HCEC 1CT (cell line): ENCODE data around the gene GTF2H2.
"Not testable (repeated sequence)": the region's sequence is repeated elsewhere in the genome, so short reads cannot be mapped to it uniquely, and the experiment has no call there.

Experiments
- DNase-seq: peaks from one replicate; pipeline ENCODE4 v3.0.0-alpha.2; 2017

GTF2H2 gene

DNA sequence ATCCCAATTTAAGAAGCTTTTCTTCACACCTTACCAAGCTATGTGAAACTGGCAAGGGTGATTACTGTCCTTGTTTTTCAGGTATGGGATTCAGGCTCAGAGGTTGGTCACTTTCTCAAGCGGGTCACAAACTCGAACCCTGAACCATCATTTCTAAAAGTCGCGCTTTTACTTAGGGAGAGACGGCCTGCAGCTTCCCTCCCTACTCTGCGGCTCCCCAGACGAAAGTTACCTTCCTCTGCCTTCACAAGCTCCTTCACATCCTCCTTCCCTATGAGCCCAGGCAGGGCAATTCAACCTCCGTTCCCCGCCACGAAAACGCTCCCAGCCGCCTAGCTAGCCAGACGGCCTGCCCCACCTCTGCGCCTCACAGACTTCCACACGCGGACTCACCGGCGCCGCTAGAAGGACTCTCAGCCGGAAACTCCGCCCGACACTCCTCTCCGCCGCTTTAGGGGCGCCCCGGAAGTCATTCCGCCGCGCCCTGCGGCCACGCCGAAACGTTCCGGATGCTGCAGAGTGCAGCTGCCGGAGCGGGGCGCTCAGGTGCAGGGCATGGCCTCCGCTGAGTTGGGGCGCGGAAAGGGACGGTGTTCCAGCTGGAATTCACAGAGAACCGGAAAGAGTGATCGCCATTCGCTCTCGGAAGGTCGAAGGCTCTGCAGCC, at the start of gene GTF2H2:
TSS of gene GTF2H2 (minus strand) at position 415 of the 667 bp plus-strand sequence. CDS start 4,913 bp downstream, outside the sequence.
- DNase-seq, result not testable (repeated sequence)

DNA sequence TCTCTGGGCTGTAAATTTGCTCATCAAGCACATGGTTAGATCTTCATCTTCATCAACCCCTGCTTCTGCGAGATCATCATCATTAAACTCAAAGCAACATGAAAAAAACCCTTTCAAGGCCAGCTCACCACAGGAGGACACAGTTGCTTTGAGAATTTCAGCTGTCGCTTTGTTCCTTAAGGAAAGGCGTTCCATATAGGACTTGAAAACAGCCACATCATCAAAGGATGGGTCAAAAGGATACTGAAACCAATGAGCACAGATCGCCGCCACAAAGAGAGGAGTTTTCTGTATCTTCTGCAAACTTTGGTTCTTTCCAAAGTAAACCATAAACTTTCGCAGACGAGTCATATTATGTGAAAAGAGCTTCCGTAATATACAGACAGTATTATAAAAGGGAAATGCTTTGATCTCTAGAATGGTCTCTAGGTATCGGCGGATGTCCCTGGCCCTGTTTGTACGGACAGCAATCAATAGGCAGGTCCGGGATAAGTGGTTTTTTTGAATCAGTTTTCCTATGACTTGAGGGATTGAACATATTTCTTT, 42.3 kb upstream of the GTF2H2 start:
- DNase-seq, result not testable (repeated sequence)

DNA sequence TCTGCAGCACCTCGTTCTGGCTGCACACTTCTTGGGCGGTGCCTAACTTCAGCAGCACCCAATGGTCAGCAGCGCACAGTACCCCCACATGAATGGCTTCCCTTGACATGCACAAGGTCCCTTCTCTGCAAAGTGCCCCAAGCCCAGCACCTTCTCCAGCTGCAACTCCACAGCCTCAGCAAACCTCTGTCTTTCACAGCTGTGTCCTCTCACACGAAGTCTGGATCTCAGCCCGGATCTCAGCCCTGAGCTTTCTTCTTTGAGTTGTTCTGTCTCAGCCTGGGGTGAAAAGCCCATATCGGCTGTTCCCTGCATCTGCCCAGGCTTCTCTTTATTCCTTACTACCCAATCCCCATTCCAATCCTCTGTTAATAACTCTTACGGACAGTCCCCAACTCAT, 32.5 kb upstream of the GTF2H2 start:
- not testable (repeated sequence) for DNase-seq

DNA sequence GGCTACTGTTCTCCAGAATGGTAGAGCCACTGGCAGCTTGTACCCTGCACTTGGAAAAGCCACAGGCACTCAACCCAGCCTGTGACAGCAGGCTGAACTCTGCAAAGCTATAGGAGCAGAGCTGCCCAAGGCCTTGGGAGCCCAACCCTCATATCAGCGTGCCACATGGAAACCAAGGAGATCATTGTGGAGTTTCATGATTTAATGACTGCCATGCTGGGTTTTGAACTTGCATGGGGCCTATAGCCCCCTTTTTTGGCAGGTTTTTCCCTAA, 30.4 kb upstream of the GTF2H2 start:
- DNase-seq, result not testable (repeated sequence)

DNA sequence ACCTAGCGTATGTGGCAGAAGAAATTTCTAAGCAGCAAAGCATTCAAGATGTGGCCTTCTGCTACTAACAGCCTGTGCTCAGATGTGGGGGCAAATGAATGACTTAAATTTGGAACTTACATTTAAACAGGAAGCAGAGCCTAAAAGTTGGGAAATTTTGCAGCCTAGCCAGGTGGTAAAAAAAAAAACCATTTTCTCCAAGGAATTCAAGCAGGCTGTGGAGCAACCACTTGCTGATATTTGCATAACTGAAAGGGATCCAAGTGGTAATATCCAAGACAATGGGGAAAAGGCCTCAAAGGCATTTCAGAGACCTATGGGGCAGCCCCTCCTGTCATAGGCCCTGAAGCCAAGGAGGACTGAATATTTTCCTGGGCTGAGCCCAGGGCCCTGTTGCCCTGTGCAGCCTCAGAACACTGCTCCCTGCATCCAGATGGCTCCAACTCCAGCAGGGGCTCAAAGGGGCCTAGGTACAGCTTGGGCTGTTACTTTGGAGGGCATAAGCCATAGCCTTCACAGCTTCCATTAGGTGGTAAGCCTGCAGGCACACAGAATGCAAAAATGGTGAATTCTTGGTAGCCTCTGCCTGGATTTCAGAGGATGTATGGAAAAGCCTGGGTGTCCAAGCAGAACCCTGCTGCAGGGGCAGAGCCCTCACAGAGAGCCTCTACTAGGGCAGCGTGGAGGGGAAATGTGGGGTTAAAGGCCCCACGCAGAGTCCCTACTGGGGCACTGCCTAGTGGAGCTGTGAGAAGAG, 29.9 kb upstream of the GTF2H2 start:
- DNase-seq, result not testable (repeated sequence)

DNA sequence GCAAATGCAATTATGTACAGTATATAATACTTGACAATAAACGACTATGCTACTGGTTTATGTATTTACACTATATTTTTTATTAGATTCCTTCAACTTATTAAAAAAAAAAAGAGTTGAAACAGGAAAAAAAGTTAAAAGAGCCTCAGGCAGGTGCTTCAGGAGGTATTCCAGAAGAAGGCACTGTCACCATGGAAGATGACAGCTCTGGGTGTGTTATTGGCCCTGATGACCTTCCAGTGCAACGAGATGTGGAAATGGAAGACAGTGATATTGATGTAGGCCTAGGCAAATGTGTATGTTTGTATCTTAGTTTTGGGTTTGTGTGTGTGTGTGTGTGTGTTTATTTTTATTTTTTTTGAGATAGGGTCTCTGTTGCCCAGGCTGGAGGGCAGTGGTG, 22.3 kb upstream of the GTF2H2 start:
- not testable (repeated sequence) for DNase-seq

DNA sequence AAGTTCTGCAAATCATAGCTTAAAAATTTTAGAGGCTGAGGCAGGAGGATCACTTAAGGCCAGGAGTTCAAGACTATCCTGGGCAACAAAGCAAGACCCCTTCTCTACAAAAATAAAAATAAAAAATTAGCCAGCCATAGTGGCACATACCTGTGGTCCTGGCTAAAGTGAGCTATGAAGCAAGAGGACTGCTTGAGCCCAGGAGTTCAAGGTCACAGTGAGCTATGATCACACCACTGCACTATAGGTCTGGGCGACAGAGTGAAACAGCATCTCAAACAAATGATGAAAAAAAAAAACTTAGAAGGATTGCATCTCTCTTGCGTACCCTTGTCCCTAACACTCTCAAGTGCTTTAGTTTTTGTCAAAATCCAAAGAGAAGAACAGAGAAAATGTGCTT, 21.3 kb upstream of the GTF2H2 start:
- DNase-seq, result not testable (repeated sequence)

DNA sequence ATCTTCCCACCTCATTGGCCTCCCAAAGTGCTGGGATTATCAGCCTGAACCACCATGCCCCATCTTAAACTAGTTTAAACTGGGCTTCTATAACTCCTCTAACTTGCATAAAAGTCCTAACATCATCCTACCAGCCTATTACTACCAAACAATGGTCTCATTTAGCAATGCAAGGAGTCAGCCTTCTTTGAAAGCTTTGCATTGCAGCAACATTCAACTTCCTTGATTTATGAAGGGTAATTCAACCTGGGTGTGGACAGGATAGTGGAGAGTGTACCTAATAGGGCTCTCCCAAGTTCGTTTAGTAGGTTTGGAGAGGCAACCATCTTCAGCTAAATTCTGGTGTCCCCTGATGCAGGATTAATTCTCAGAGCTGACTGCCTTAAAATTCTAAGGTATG, 18.7 kb upstream of the GTF2H2 start:
- not testable (repeated sequence) for DNase-seq

DNA sequence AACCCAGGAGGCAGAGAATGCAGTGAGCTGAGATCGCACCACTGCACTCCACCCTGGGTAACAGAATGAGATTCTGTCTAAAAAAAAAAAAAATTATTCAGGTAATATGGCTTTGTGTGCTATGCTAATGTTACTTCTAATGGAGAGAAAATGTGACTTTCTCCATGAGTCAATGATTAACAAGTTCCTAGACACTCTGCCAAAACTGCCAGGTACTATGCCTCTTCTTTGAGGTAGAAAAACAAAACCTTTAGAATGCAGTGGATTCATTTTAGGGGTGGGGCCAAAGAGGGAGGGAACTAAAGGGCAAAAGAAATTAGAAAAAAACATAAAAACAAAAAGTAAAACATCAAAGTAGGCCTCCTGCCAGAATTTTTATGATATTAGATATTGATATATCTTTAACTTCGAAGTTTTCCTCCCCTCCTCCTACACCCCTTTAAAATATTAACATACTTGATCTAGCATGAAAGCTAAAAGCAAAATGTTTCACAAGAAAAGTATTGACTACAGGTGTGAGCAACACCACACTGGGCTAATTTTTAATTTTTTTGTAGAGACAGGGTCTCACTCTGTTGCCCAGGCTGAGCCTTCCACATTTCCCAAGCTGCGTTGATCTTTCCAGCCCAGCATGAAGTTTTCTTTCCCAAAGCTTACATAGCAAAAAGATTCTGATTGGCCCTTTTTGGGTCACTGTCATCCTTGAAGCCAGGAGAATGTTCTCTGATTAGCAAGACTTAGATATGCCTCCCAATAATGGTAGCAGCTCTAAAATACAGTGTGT, 17.0 kb upstream of the GTF2H2 start:
- not testable (repeated sequence) for DNase-seq

DNA sequence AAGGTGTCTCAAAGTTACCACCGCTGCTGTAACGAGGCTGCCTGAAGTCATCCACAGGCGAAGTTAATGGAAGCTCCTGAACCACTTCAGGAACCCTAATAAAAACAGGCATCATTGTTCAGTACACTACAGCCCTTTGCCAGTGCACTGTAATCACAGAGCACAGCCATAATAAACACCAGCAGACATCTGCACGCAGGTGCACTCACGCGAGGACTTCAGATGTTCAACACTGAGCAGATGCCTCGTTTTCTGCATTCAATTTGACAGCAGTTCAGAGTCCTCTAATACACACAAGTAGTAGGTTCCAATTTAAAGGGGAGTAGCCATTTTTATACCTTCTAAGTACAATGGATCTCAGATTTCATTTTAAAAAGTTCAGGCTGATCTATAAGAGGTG, 15.4 kb upstream of the GTF2H2 start:
- not testable (repeated sequence) for DNase-seq

DNA sequence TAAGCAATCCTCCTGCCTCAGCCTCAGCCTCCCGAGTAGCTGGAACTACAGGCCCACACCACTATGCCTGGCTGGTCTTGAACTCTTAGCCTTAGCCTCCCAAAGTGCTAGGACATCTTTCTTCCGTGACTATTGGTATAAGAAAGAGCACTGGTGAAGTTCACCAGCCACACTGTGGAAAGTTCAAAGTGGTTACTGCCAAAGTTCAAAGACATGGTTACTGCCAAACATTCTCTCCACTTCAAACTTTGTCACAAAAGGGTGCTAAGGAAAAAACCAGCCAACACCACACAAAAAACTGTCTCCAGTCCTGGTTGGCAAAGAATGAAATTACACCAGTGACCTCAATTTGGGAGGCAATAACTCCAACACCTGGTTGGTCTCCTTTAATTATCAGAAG, 14.9 kb upstream of the GTF2H2 start:
- DNase-seq, result not testable (repeated sequence)

DNA sequence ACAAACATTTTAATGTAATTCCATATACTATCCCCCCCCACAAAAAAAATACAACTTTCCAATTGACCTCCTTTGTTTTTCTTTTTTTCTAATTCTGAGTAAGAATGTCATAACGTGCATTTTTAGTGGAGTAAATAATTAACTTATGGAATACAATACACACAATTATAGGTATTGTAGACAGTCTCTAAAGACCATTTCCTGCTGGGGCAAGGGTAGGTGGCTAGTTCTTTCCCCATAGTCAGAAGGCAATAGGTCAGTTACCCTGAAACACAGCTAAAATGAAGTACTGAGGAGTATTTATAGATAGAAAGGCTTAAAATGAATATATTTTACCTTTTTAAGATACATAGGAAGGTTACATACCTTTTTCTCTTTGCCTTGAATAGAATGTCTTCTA, 6.2 kb downstream of the GTF2H2 start:
- DNase-seq, result not testable (repeated sequence)

DNA sequence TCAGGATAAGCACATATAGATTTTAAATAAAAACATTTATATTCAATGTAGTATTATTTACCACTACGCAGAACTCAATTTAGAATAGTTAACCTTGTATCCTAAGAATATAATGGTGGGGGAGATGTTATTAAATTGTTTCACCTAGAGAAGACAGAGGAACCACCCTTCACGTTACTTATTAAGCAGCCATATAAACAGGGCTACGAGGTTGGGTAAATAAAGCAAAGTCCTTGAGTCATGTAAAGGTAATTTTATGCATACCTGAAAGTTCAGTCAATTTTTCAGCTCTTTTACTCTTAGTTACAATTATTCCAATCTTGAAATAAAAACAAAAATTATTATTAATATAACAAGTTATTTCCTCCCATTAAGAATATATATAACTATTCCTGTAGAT, 8.1 kb downstream of the GTF2H2 start:
- not testable (repeated sequence) for DNase-seq

DNA sequence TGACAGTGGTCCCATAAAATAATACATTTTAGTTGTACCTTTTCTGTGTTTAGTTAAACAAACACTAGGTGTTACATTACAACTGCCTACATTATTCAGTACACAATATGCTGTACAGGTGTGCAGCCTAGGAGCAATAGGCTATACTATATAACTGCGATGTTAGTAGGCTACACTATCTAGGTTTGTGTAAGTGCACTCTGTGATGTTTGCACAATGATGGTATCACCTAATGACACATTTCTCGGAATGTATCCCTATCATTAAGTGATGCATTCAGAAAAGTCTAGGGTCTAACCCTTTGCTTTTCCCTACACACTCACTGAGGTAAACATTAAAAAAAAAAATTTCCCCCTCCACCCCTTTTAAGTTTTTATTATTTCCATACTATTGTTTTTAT, 22.7 kb downstream of the GTF2H2 start:
- DNase-seq, result not testable (repeated sequence)

DNA sequence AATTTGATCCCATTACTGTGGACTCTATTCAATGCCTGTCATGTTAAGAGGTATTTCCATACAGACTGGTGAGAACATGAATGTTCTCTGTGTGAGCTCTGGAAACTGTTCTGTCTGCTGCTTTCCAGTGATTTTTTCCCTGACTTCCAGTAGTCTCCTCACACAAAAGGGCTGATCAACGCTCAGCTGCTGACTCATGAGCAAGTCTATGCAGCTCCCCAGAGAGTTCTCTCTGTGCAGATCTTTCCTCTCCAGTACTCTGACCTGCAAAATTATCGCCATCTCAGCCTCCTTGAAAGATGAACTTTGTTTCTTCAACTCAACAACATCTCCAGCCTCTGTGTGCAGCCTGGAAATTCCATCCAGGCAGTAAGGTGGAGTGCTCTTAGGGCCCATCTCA, 23.3 kb downstream of the GTF2H2 start:
- not testable (repeated sequence) for DNase-seq

DNA sequence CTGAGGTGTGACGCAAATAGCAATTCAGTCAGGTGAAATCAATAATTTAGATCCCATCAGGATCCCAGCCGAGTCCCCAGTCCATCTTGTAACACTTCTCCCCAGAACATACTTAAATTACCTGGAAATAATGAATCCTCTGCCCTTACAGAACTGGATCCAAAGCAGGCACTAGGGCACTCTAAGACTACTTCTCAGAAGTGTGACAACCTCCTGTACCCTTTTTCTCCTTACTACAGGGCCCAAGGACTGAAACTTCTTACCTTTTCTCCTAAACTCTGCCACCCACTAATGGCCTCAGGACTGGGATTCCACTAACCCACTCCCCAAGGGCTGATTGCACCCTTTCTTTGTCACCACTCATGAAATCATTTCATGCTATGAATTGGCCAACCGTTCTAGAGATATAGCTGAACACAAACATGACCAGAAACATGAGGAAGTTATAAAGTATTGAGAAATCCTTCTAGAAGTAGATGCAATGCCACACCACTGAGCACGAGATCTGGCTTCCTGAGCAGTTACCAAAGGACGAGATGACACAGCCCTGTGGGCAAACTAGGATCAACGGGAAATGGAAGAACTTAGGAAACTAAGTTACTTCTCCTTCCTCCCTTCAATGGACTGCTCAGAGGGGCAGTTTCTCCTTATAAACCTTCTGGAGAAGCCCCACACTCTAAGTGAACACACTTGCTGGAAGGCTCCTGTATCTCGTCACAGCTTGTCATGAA, 36.3 kb downstream of the GTF2H2 start:
- not testable (repeated sequence) for DNase-seq

DNA sequence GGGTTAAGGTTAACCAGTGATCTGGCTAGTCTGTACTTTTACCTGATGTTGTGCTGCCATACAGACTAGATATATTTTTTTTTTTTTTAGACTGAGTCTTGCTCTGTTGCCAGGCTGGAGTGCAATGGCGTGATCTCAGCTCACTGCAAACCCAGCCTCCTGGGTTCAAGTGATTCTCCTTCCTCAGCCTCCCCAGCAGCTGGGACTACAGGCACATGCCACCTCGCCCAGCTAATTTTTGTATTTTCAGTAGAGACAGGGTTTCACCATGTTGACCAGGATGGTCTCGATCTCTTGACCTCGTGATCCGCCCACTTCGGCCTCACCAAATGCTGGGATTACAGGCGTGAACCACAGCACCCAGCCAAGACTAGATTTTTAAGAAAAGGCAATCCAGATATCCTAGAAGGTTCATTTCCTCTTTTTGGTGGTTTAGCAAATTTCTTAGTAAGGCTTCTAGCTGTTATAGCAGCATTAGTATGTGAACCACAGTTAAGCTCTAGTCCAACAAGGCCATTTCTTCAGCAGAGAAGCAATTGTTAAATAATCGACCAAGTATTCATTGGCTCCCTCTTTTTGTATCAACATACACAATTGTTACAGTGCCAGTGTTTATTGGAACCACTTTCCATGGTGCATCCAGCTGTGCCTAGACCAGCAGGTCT, 42.1 kb downstream of the GTF2H2 start, which contains the start of gene NAIP:
TSS of gene NAIP (minus strand) at position 51 of the 665 bp plus-strand sequence. CDS start 12,424 bp downstream, outside the sequence.
- DNase-seq, result not testable (repeated sequence)

DNA sequence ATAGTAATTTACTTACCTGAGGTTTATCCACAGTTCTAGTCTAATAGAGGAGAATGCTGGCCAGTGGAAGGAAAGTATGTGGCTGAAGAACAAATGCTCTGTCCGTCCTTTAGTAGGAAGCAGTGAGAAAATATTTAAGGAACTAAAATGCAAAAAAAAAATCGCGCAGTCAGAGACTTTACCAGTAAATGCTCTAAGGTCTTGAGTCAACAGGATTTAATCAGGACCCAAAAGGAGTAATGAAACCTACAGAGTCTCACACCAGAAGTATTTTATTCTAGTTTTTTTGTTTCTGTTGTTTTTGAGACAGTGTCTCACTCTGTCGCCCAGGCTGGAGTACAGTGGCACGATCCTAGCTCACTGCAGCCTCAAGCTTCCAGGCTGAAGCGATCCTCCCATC, 46.8 kb downstream of the GTF2H2 start:
- not testable (repeated sequence) for DNase-seq

DNA sequence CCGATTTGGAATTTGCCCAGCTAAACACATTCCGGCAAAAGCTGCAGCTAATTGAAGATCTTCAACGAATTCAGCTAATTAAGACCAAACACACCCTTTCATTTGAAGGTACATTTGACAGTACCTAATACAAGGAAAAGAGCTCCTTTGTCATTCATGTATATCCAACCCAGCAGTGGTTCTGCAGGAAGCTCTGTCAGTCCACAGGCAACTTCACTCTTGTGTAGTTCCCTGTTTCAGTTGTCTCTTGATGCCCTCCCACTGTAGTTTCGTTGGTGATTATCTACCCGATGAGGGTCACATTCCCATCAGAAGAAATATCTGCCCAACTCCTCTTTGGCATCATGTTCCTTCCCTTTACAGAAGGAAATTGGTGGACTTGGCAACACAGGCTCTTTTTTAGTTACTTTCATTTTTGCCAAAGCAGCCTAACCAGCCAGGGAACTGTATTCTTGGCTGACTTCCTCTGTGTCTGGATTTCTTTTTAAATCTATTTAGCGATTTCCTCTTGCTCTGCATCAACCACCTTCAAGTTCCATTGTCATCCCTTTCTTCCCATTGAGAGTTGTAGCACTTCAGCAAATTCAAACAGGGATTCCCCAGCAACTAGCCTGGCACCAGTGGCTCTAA, 49.0 kb downstream of the GTF2H2 start:
- not testable (repeated sequence) for DNase-seq

DNA sequence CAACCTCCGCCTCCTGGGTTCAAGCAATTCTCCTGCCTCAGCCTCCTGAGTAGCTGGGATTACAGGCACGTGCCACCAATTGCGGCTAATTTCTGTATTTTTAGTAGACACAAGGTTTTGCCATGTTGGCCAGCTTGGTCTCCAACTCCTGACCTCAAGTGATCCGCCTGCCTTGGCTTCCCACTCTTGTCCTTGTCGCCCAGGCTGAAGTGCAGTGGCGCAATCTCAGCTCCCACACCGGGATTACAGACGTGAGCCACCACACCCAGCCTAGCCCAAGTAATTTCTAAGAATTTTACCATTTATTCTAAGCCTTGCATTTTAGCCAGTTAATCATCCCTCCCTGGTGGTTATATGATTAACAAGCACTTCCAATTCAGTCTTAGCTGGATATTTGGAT, 53.3 kb downstream of the GTF2H2 start:
- no peak for DNase-seq

DNA sequence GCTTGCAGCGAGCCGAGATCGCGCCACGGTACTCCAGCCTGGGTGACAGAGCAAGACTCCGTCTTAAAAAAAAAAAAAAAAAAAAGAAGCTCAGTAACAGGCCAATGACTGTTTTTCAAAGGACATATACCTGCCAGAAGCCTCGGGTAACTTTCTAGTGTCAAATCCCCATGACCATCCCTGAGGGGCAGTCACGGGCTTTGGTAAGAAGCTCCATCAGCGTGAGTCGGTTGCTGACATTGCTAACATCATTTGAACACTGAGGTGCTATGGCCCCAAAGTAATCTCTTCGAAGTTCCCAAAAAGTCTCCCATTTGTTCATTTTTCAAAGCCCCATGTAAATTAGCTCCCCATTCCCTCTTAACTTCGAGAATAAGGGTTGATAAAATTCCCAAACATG, 53.9 kb downstream of the GTF2H2 start:
- DNase-seq, result no peak
